Hepatocyte (in vitro differentiated cells): ENCODE measurements around the gene RNF13. TPM values are rescaled to one million over a fixed set of nuclear protein-coding genes. Genes with fewer than 3 reads are reported as not detected.

Experiments
- DNase-seq: peaks from one replicate; pipeline ENCODE4 v3.0.0-alpha.2; 2016; ENCODE audit warnings: low spot score
- H2AFZ ChIP-seq: fragments of 200-600 bp; sonication (generic); 2 replicates; pipeline ENCODE4 v1.6.0; 2016; ENCODE audit warnings: antibody characterized with exemption, mild to moderate bottlenecking
- H3K27ac ChIP-seq: fragments of 200-600 bp; sonication (generic); 2 replicates; pipeline ENCODE4 v1.5.1; 2016; ENCODE audit warnings: mild to moderate bottlenecking
- H3K27me3 ChIP-seq: fragments of 200-600 bp; sonication (generic); 2 replicates; pipeline ENCODE4 v1.6.1; 2016
- H3K36me3 ChIP-seq: fragments of 200-600 bp; sonication (generic); replicated peaks from 2 replicates; pipeline ENCODE4 v1.5.1; 2016; ENCODE audit warnings: low read depth; ENCODE audit not compliant: insufficient read depth
- H3K4me1 ChIP-seq: fragments of 200-600 bp; sonication (generic); 2 replicates; pipeline ENCODE4 v1.5.1; 2016; ENCODE audit warnings: mild to moderate bottlenecking, moderate library complexity; ENCODE audit not compliant: insufficient read depth
- H3K4me2 ChIP-seq: fragments of 200-600 bp; sonication (generic); 2 replicates; pipeline ENCODE4 v1.6.0; 2016
- H3K4me3 ChIP-seq: fragments of 200-600 bp; sonication (generic); 2 replicates; pipeline ENCODE4 v1.5.1; 2016; ENCODE audit warnings: mild to moderate bottlenecking
- H3K79me2 ChIP-seq: fragments of 200-600 bp; sonication (generic); 2 replicates; pipeline ENCODE4 v1.6.0; 2017; ENCODE audit warnings: mild to moderate bottlenecking
- H3K9me2 ChIP-seq: fragments of 200-600 bp; sonication (generic); replicated peaks from 2 replicates; pipeline ENCODE4 v1.6.0; 2017; ENCODE audit warnings: mild to moderate bottlenecking; ENCODE audit not compliant: insufficient read depth
- H3K9me3 ChIP-seq: fragments of 200-600 bp; sonication (generic); 2 replicates; pipeline ENCODE4 v1.5.1; 2016; ENCODE audit warnings: low read depth, mild to moderate bottlenecking
- H4K20me1 ChIP-seq: fragments of 200-600 bp; sonication (generic); 2 replicates; pipeline ENCODE4 v1.6.0; 2016; ENCODE audit warnings: mild to moderate bottlenecking; ENCODE audit not compliant: insufficient read depth, poor library complexity, severe bottlenecking
- EZH2 ChIP-seq: fragments of 200-600 bp; sonication (generic); IDR thresholded peaks from 2 replicates; pipeline ENCODE4 v1.6.1; 2016; ENCODE audit warnings: antibody characterized with exemption, mild to moderate bottlenecking, borderline replicate concordance
- EZH2phosphoT487 ChIP-seq: fragments of 200-600 bp; sonication (generic); IDR thresholded peaks from one replicate; pipeline ENCODE4 v1.6.1; 2018; ENCODE audit warnings: antibody characterized with exemption, mild to moderate bottlenecking, low read depth, moderate library complexity; ENCODE audit not compliant: unreplicated experiment, severe bottlenecking
- WGBS: methylation state at CpG from one replicate; pipeline ENCODE4 v1.1.6; 2016; ENCODE audit warnings: low lambda C conversion rate; ENCODE audit errors: missing lambda C conversion rate; 5-methylcytosine and 5-hydroxymethylcytosine counted together
- polyA plus RNA-seq: library from polyadenylated mRNA; unstranded; fragments of >200 nt; fragmentation: Nextera tagmentation; extraction: Ambion mirVana; gene quantifications from 2 replicates; pipeline ENCODE4 v1.2.1, GENCODE V29; 2016
- total RNA-seq: library from RNA; depleted of rRNA; stranded (reverse); fragments of >200 nt; gene quantifications from 2 replicates; pipeline ENCODE4 v1.2.3, GENCODE V29; 2014
- TF ChIP-seq, protein P1 (sequence below): fragments of 200-600 bp; sonication (generic); IDR thresholded peaks from 2 replicates; pipeline ENCODE4 v1.5.1; 2016; ENCODE audit warnings: antibody characterized with exemption, mild to moderate bottlenecking; ENCODE audit not compliant: poor library complexity

The RNF13 gene
- total and polyA plus RNA-seq, 2 experiments from 2014 or later: 66.1 to 81.0 TPM

DNA sequence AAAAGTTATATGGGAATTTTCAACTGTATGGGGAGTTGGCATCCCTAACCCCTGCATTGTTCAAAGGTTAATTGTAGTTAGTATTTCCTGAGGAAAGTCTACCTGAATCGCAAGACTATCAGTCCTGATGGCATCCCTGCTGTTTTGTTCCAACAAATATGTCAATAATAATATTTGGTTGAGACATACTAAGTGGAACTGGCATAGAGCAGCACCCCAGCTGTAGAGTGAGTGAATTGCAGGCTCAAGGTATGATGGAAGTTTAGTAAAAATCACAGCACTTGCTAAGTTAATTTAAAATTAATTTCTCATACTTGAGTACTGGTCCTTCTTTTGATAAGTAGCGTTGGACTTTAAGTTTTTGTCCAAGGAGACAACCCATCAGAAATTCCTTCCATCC, 42.8 kb upstream of the RNF13 start:
- Histone ChIP-seq H3K27me3 (peaks cover 10% of the 10 kb centered on the region), H3K9me3 (no peaks in the 10 kb centered on the region), H2AFZ (no peak overlapping the region), H3K27ac (no peak overlapping the region), H3K4me1 (no peaks in the 10 kb centered on the region), H4K20me1 (no peaks in the 10 kb centered on the region), H3K79me2 (no peaks in the 10 kb centered on the region), H3K9me2 (no peaks in the 10 kb centered on the region), H3K4me2 (no peak overlapping the region), H3K4me3 (no peak overlapping the region), H3K36me3 (no peaks in the 10 kb centered on the region)
- TF ChIP-seq EZH2: no peak
- no peak for TF ChIP-seq EZH2phosphoT487
- TF ChIP-seq, protein P1, sequence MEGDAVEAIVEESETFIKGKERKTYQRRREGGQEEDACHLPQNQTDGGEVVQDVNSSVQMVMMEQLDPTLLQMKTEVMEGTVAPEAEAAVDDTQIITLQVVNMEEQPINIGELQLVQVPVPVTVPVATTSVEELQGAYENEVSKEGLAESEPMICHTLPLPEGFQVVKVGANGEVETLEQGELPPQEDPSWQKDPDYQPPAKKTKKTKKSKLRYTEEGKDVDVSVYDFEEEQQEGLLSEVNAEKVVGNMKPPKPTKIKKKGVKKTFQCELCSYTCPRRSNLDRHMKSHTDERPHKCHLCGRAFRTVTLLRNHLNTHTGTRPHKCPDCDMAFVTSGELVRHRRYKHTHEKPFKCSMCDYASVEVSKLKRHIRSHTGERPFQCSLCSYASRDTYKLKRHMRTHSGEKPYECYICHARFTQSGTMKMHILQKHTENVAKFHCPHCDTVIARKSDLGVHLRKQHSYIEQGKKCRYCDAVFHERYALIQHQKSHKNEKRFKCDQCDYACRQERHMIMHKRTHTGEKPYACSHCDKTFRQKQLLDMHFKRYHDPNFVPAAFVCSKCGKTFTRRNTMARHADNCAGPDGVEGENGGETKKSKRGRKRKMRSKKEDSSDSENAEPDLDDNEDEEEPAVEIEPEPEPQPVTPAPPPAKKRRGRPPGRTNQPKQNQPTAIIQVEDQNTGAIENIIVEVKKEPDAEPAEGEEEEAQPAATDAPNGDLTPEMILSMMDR: no peak
- WGBS: 82% methylated on average over 2 of the region's 2 CpGs
- DNase-seq: no peak

DNA sequence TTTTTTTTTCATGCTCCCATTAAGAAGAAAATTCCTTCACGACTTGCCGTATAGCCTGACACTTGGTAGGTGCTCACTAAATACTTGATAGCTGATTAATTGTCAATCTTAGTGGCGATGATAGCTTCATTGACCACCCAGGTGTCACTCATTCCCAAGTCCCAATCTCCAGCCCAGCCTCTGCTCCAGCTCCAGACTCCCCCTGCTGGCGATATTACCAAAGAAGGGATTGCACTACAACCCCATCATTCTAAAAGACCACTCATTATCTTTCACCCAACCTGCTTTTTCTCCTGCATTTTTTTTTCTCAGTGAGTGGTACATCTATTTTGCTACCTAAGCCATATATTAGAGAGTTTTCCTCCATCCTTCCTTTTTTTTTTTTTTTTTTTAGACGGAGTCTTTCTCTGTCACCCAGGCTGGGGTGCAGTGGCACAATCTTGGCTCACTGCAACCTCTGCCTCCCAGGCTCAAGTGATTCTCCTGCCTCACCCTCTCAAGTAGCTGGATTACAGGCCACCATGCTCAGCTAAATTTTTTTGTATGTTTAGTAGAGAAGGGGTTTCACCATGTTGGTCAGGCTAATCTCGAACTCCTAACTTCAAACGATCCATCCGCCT, 41.3 kb upstream of the RNF13 start:
- TF ChIP-seq, protein P1: peak; percentile 59
- TF ChIP-seq EZH2phosphoT487: no peak
- no peak overlapping the region for H2AFZ ChIP-seq
- no peak overlapping the region for H3K4me2 ChIP-seq
- H3K79me2 ChIP-seq: no peaks in the 10 kb centered on the region
- H3K27me3 ChIP-seq: peaks cover 4% of the 10 kb centered on the region
- 51% methylated on average over 8 of the region's 8 CpGs for WGBS
- H3K9me2 ChIP-seq: no peaks in the 10 kb centered on the region
- H3K36me3 ChIP-seq: no peaks in the 10 kb centered on the region
- peak; percentile 70 for DNase-seq
- no peak overlapping the region for H3K4me3 ChIP-seq
- H3K9me3 ChIP-seq: no peaks in the 10 kb centered on the region
- H3K27ac ChIP-seq: no peak overlapping the region
- no peaks in the 10 kb centered on the region for H4K20me1 ChIP-seq
- no peaks in the 10 kb centered on the region for H3K4me1 ChIP-seq

DNA sequence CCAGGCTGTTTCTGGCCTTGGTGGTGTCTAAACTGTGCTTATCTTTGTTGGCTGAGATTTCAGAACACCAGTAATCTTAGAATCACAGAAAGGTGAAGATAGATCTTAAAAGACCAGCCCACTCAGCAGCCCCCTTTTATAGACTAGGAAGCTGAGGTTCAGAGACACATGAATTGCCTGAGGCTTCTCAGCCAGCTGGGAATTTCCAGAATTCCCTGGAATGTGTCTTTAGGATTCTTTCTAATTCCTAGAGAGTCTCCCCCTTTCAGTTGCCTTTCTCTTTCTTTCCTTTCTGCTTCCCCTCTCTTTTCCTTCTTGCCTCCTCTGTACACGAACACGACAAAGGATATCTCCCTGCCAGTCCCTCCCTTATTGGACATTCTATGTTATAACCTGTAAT, 40.2 kb upstream of the RNF13 start:
- Histone ChIP-seq H3K79me2 (no peaks in the 10 kb centered on the region), H2AFZ (no peak overlapping the region), H3K36me3 (no peaks in the 10 kb centered on the region), H3K9me2 (no peaks in the 10 kb centered on the region), H3K4me1 (no peaks in the 10 kb centered on the region), H3K9me3 (no peaks in the 10 kb centered on the region), H4K20me1 (no peaks in the 10 kb centered on the region), H3K27ac (no peak overlapping the region), H3K27me3 (no peaks in the 10 kb centered on the region), H3K4me2 (no peak overlapping the region), H3K4me3 (no peak overlapping the region)
- no peak for DNase-seq
- TF ChIP-seq, protein P1: no peak
- TF ChIP-seq EZH2phosphoT487: no peak
- TF ChIP-seq EZH2: no peak
- WGBS: 77% methylated on average over 2 of the region's 2 CpGs

DNA sequence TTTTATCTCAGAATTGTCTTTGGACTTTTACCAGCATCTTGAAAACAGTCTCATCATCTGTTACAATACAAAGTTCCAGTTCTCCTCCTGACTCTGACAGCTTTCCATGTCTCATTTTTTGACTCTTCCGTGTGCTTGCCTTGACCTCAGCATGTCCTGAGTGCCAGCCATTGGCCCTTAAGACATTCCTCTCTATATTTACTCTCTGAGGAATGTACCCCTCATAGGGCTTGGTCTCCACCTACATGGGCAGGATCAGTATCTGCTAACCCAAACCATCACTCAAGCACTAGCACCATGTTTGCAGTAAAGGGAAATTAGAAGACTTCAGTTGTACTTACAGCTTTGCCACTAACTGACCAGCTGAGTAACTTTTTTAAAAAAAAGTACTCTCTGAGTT, 36.8 kb upstream of the RNF13 start:
- no peak for DNase-seq
- Histone ChIP-seq H3K9me3 (no peaks in the 10 kb centered on the region), H2AFZ (no peak overlapping the region), H3K9me2 (no peaks in the 10 kb centered on the region), H3K27me3 (no peaks in the 10 kb centered on the region), H3K4me1 (no peaks in the 10 kb centered on the region), H3K36me3 (no peaks in the 10 kb centered on the region), H3K27ac (no peak overlapping the region), H3K4me3 (no peak overlapping the region), H4K20me1 (no peaks in the 10 kb centered on the region), H3K4me2 (no peak overlapping the region), H3K79me2 (no peaks in the 10 kb centered on the region)
- 74% methylated on average over 1 of the region's 1 CpG for WGBS
- TF ChIP-seq EZH2phosphoT487: no peak
- TF ChIP-seq, protein P1: no peak
